ENCODE data around the gene KIR3DL3.
"Not testable (repeated sequence)": the region's sequence is repeated elsewhere in the genome, so short reads cannot be mapped to it uniquely, and the experiment has no call there.

Gene KIR3DL3

GRCh38 chr19:54782916-54783315 is 58.7 kb downstream of the KIR3DL3 start:
- not testable (repeated sequence) for DNase-seq (ENCODE audit: low read depth)
